GM06990 (cell line): ENCODE measurements around the gene IL3.
A peak's percentile ranks its signal among the peaks of the same experiment; 100 is the strongest.

Experiments used
- DNase-seq: peaks from one replicate; pipeline ENCODE4 v3.0.0-alpha.2; 2011; ENCODE audit not compliant: insufficient read length; ENCODE audit errors: extremely low read depth
- H3K27me3 ChIP-seq: replicated peaks from 2 replicates; pipeline ENCODE4 v1.6.0; 2011; ENCODE audit warnings: low read length; ENCODE audit not compliant: control insufficient read depth, insufficient read depth
- H3K36me3 ChIP-seq: 2 replicates; pipeline ENCODE4 v1.5.1; 2011; ENCODE audit warnings: low read length; ENCODE audit not compliant: control insufficient read depth, insufficient read depth
- H3K4me3 ChIP-seq: replicated peaks from 2 replicates; pipeline ENCODE4 v1.5.1; 2011; ENCODE audit warnings: low read depth, mild to moderate bottlenecking, control low read depth, low read length
- CTCF ChIP-seq: IDR thresholded peaks from 2 replicates; pipeline ENCODE4 v1.5.1; 2011; ENCODE audit warnings: low read length, control low read depth, mild to moderate bottlenecking, inconsistent platforms; ENCODE audit not compliant: insufficient read depth, poor library complexity, severe bottlenecking

IL3 gene

DNA sequence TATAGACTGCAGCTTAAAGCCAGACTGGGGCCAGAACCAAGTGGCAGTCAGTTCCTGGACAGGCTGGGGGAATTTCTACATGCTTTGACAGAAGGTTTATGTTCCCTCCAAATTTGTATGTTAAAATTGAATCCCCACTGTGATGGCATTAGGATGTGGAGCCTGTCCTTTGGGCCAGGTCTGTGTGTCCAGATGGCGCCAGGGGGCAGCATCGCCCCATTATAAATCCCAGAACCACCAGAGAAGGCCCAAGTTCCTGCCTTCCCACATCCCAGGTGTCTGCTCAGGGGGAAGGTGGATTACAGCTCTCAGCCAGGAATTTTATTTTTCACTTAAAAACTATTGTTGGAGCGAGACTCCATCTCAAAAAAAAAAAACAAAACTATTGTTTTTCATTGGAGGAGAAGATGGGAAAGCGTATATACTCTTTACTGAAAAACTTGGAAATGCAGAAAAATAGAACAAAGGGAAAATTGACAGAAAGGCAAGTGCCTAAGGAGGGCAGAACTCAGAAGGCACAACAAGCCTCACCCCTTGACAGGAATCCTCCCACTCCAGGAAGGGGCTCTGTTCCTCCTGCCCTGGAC, 5.0 kb downstream of the IL3 start:
- Histone ChIP-seq H3K27me3 (no peaks in the 10 kb centered on the region; the same call in none of the 2 replicates), H3K4me3 (no peak overlapping the region), H3K36me3 (no peaks in the 10 kb centered on the region)
- peak; percentile 63 for TF ChIP-seq CTCF
- DNase-seq: peak; percentile 27

DNA sequence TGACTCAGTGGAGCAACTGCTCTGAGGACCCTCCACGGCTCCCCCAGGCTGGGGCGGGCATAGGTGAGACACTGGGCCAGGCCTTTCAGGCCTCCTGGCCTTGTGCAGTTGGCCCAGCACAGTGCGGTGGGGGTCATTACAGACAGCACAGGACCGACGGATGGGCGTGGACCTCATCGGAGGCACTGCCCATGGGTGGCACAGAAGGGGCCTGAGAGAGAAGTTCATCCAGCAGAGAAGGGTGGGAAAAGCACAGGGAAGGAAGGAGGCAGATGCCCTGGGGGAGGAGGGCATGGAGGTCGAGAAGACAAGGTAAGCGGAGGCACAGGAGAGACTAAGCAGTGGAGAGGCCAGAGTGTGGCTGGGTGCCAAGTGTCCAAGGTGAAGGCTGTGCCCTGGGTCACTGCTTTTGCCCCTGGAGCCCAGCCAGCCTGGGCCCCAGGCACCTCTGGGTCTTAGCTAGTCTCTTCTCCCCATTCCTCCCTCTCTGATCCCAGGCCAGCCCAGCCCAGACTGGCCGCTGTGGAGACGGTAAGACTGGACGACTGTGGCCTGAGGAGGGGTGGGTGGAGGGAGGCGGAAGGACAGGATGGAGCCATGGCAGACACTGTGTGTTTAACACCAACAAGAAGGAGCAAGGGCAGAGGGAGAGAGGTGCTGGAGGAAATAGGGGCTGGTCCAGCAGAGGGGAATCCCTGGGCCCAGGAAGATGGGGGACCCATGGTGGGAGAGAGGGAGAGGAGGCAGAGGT, 5.7 kb downstream of the IL3 start:
- no peak for TF ChIP-seq CTCF
- H3K4me3 ChIP-seq: no peak overlapping the region
- no peak for DNase-seq
- H3K27me3 ChIP-seq: no peaks in the 10 kb centered on the region; the same call in none of the 2 replicates
- no peaks in the 10 kb centered on the region for H3K36me3 ChIP-seq

DNA sequence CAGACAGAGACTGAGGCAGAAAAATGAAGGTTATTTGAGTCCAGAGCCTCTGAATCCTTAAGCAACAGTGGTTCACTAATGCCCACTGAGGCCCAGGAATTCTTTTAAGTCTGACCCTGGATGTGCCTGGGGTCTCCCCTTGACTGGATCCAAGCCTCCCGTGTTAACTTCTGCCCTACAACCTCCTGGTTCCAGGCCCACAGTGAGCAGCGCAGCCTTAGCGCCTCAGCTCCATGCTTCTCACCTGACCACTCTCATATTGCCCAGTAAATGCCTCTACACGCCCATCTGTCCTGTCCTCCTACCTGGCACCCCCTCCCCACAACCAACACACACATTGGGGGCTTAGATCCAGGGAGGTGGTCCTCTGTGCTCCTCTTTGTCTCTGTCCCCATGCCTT, 6.4 kb downstream of the IL3 start:
- DNase-seq: no peak
- no peaks in the 10 kb centered on the region; the same call in none of the 2 replicates for H3K27me3 ChIP-seq
- no peak for TF ChIP-seq CTCF
- no peak overlapping the region for H3K4me3 ChIP-seq
- no peaks in the 10 kb centered on the region for H3K36me3 ChIP-seq

GRCh38 chr5:132067451-132067850, 7.0 kb downstream of the IL3 start:
- no peak overlapping the region for H3K4me3 ChIP-seq
- no peak for DNase-seq
- no peaks in the 10 kb centered on the region for H3K36me3 ChIP-seq
- TF ChIP-seq CTCF: no peak
- no peaks in the 10 kb centered on the region; the same call in none of the 2 replicates for H3K27me3 ChIP-seq

- no peak for DNase-seq
- no peaks in the 10 kb centered on the region; the same call in none of the 2 replicates for H3K27me3 ChIP-seq
- no peak overlapping the region for H3K4me3 ChIP-seq
- TF ChIP-seq CTCF: no peak
- no peaks in the 10 kb centered on the region for H3K36me3 ChIP-seq
These were observed 7.7 kb downstream of the IL3 start for GRCh38 chr5:132067941-132068808.
